T-helper 2 cell treated with Interferon-gamma antibody and Interleukin-4, amounts not matched to agents 100 ng/mL and 5 ng/mL, for 36 hours (primary cell): ENCODE data around the gene PRKAB2. TPM values are rescaled to one million over a fixed set of nuclear protein-coding genes. Genes with fewer than 3 reads are reported as not detected.
"Not testable (repeated sequence)": the region's sequence is repeated elsewhere in the genome, so short reads cannot be mapped to it uniquely, and the experiment has no call there.

ENCODE experiments used
- intact Hi-C: fragments of 100-400 bp; cut with micrococcal nuclease; formaldehyde crosslinking; loops from one replicate; pipeline ENCODE4 v1.15.1; 2023
- total RNA-seq: library from RNA; stranded (reverse); gene quantifications from 2 replicates; pipeline ENCODE4 v1.2.3, GENCODE V29; 2022

Gene PRKAB2, protein sequence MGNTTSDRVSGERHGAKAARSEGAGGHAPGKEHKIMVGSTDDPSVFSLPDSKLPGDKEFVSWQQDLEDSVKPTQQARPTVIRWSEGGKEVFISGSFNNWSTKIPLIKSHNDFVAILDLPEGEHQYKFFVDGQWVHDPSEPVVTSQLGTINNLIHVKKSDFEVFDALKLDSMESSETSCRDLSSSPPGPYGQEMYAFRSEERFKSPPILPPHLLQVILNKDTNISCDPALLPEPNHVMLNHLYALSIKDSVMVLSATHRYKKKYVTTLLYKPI
- 7.0 and 9.3 TPM in 2 replicates for total RNA-seq

DNA sequence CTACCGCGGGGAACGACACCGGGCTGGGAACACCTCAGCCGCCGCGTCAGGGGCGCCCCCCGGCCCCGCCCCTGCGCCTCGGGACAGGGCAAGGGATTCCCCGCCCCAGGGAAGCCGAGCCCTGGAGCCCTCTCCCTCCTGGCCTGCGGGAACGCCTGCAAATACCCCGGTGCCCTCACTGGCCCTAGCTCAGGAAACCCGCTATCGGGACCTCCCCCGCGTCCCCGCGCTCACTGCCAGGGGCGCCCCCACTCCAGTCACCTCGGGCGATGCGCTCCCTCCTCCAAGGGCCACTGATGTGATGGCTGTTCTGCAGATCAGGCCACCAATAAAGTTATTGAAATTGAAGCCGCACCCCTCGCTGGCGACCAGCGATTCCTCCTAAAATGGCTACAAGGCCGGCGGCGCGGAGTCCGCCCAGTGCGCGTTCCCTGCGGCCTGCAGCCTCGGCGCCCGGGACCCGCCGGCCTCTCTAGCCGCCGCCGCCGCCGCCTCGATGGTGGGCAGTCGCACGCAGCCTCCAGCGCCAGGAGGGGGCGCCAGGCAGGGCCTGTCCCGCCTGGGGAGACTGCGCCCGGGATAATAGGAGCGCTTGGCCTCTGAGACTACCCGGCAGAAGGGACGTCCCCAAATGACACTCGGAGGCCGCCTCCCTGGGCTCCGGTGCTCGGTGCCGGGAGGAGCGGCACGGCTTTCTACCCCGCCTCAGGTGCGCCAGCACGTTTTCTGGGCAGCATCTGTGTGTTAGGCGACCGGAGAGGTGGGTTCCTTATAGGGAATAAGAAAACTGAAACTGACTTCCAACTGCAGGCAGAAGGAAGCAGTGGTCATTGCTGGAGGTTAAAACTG, at the start of gene PRKAB2:
TSS of gene PRKAB2 (minus strand) at position 303 of the 849 bp plus-strand sequence. CDS start 326 bp downstream, outside the sequence.
- intact Hi-C loops: loop anchor here (1.0 to 5.0 kb wide), 3 partner anchors 55 to 88 kb away; partner anchors contain the start of gene FMO5

DNA sequence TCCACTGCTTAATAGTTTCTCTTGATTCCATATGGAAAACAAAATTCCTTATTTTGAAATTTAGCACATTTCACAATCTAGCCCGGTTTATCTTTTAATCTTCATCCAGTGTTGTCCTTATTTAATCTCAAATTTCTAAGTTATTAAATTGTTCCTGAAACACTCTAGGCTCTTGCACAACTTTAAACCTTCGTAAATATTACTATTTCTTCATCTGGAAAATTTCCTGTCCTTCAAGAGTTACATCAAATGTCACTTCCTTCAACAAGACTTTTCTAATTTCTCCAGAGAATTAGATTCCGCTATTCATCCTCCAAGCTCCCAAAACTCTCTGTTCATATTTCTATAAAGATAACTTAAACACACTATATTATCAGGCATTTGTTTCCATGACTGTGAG, 46.3 kb upstream of the PRKAB2 start:
- intact Hi-C loops: no loop called here

DNA sequence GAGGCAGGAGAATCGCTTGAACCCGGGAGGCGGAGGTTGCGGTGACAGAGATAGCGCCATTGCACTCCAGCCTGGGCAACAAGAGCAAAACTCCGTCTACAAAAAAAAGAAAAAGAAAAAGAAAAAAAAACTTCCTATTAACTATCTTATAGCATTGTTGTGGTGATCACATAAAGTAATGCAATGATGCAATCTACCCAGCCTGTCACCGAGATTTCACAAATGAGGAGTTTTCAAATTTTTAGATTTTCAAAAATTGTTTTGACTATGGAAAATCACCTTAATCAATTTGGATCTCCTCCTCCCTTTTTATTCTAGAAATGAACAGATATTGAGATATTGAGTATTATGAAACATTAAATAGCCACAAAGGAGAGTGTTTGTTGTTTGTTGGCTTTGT, 44.9 kb upstream of the PRKAB2 start:
- intact Hi-C loops: no loop called here

- intact Hi-C loops: no loop called here
Observed at GRCh38 chr1:147216124-147216523, 43.9 kb upstream of the PRKAB2 start.

GRCh38 chr1:147215540-147215916, 43.3 kb upstream of the PRKAB2 start:
- intact Hi-C loops: no loop called here

DNA sequence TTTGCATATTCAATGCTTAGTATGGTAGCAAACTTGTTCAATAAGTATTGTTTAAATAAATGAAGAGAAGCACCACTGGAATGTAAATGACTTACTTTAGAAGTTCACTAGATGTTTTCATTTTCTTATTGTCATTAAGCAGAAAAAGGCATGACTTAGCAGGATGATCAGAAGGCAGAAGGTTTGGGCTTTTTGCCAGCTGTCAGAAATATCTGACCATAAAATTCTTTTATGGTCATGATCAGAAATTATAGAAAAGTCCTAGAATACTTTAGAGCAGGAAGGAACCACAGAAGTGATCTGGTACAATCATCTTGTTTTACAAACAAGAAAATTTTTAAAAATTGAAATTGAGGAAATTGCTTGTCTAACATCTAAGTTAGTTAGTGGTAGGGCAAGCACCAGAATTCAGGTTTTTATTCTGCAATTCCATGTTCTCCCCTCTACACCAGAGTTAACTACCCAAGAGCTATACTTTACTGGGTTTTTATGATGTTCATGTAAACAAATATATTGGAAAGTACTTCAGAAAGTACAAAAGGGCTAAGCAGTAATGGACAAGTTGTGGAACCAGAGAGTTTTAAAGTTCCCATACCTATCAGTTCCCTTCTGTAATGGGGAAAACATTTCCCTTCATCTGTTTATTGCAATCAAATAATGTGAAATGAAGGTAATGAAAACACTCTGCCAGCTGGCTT, 42.7 kb upstream of the PRKAB2 start:
- intact Hi-C loops: no loop called here

GRCh38 chr1:147214325-147214724, 42.1 kb upstream of the PRKAB2 start:
- intact Hi-C loops: no loop called here

GRCh38 chr1:147213271-147213670, 41.0 kb upstream of the PRKAB2 start:
- intact Hi-C loops: no loop called here

DNA sequence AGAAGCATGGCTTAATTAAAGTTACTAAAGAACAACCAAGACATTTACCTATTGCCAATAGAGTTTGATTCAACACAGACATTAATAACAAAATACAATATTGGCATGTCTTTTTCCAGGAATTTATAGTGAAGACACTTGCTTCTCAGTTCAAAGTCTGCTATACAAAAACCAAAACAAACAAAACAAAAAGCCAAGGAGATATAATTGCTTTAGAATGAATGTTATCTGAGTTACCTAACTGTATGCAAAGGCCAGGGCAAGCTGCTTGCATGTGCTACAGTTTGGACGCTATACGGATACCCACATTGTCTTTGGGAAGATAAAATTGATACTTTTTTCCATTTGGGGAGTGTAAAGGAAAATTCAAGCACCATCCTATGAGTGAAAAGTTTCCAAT, 39.3 kb upstream of the PRKAB2 start:
- intact Hi-C loops: no loop called here

DNA sequence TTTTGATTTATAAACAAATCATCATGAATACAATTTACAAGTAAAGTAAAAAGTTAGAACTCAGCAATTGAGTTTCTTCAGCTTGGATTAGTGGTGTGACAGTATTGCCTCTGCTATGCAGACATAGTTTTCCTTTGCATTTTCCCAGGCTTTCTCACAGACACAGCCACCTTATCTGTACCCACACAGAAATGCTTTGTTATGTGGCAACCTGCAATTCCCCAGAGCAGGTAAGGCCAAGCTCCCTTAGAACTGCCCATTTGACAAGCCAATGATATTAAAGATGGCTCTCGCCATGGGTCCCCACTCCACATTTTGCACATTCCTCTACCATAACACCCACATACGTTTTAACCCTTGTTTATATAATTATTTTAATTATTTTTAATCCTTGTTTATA, 38.7 kb upstream of the PRKAB2 start:
- intact Hi-C loops: no loop called here

DNA sequence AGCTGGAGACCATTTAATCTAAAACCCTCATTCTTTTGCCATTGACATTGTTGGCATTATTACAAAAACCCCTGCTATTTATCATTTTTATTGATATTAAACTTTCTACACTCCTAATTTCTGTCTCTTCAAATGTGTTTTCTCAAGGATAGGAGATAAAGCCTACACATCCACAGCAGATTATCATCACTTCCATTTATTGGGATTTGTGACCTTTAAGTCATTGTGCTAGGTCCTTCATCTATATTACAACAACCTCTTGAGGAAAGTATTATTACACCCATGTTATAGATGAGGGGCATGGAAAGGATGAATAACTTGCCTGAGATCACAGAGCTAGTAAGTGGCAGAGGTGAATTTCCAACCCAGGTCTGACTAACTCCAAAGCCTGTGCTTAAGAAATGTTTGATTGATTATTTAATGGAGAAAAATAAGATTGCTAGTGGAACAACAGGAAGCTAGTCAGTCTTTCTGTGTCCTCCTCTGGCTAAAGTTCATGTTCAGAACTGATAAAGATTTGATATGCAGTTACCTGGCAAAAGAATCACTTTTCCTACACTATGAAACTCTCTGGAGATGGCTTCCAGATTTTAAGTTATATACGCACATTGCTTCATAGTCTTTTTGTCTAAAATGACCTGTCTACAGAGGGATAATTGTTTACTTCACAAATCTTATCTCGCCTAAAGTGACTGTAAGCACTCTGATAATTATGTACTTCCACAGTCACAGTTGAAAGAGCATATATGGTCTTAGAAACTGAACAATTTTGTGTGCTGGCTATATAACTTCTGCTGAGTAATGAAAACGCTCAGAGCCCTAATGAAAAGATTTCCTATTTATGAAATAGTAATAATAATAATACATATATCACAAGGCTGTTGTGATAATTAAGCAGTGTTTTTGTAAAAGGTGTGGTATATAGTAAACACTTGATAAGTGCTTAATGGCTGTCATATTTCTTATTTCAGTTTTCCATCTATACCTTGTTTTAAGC, 37.9 kb upstream of the PRKAB2 start:
- intact Hi-C loops: no loop called here

- intact Hi-C loops: no loop called here
Observed at GRCh38 chr1:147208619-147209018, 36.3 kb upstream of the PRKAB2 start.

DNA sequence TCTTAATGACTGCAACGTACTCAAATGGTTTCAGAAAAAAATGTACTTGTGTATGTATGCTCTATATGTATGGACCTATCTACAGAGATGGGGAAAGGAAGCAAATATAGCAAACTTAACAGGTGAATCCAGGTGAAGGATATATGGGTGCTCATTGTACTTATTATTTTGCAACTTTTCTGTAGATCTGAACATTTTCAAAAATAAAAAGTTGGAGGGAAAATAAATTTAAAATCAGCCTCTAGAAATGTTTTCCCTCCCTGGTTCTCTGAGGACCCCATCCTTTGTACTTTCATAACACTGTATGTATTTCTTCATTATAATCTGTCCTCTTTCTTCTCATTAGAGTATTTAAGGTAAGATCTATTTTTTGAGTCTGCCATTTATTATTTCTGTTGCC, 34.9 kb upstream of the PRKAB2 start:
- intact Hi-C loops: no loop called here

DNA sequence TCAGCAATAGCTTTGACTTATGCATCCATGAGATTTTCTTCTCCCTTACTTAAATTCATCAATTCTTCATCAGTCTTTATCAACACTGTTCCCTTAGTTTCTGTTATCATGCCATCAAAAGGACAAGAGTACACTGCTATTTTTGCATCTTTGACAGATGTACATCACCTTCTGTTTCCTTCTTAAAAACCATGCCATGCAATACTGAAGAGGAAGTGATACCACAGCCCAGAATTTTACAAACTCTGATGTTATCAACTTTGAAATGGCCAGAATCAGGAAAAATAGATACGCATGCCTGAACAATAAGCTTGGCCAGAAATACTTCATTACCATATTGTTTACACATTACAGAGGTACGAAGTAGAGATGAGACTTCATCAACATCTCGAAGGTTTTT, 31.8 kb upstream of the PRKAB2 start:
- intact Hi-C loops: no loop called here

GRCh38 chr1:147202576-147202975, 30.3 kb upstream of the PRKAB2 start:
- intact Hi-C loops: no loop called here

GRCh38 chr1:147201786-147202185, 29.5 kb upstream of the PRKAB2 start:
- intact Hi-C loops: no loop called here

- intact Hi-C loops: no loop called here
Observed at GRCh38 chr1:147201276-147201675, 29.0 kb upstream of the PRKAB2 start.

DNA sequence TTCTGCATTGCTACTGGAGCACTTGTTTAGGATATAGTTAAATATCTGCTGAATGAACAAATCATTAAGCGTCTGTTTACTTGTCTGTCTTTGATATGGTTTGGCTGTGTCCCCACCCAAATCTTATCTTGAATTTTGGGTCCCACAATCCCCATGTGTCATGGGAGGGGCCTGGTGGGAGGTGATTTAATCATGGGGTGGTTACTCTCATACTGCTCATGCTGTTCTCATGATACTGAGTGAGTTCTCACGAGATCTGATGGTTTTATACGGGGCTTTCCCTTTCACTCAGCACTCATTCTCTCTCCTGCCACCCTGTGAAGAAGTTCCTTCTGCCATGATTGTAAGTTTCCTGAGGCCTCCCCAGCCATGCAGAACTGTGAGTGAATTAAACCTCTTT, 25.1 kb upstream of the PRKAB2 start:
- intact Hi-C loops: not testable (repeated sequence)

DNA sequence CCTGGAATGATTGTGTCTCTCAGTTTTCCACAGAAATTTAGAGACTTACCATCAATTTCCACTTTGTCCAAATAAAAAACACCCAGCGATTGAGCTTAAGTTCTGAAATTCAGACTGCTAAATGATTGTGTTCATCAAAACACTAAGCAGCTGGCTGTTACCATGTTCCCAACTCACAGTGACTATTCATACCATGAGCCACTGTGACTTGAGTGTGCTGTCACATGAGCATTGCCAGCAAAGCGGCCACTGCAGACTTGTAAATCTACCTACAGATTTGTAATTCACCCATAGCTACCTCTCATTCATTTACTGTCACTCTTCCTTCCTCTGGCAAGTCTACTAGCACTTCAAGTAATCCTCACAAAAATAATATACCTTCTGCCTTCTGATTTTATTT, 17.2 kb upstream of the PRKAB2 start:
- intact Hi-C loops: no loop called here

DNA sequence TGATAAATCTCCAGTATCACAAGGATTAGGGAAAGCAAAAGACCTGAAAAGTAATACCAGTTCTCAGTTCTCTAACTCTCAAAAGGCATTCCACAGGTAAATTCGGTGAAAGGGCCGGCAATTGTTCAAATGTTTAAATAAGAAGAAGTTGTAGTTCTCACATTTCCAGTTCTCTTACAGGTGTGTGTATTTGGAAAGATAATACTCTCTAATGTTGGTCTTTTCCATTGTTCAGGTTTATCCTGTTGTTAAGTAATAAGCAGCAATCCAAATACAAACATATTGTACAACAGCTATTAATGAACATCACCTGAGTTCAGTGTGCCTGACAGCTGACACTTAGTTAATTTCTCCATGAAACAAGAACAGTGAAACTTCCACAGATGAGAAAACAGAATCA, 13.2 kb upstream of the PRKAB2 start:
- intact Hi-C loops: no loop called here
